Activated CD4-positive, alpha-beta T cell treated with anti-CD3 and anti-CD28 coated beads, Interleukin-2, amount 10 ng/mL, durations not matched to agents 7 days and 5 days (primary cell): Measurements from ENCODE around the gene GRIP2. TPM values are rescaled to one million over a fixed set of nuclear protein-coding genes. Genes with fewer than 3 reads are reported as not detected.

ENCODE experiments used
- CTCF ChIA-PET: fragments of 350-600 bp; sonication (Branson Sonifier 250); formaldehyde crosslinking; loops from one replicate; lab custom pipeline; 2021; ENCODE audit warnings: antibody characterized with exemption; lab: Charles Lee
- POLR2A ChIA-PET: fragments of 350-600 bp; sonication (Branson Sonifier 250); formaldehyde crosslinking; loops from one replicate; lab custom pipeline; 2021; ENCODE audit warnings: antibody characterized with exemption; lab: Charles Lee
- DNase-seq: peaks from one replicate; pipeline ENCODE4 v3.0.0-alpha.2; 2020
- H3K27ac Mint-ChIP-seq: one replicate; pipeline ENCODE4 v1.8.0; 2021; ENCODE audit warnings: mild to moderate bottlenecking, moderate library complexity, mixed read lengths
- H3K27me3 Mint-ChIP-seq: one replicate; pipeline ENCODE4 v1.8.0; 2021; ENCODE audit warnings: mixed read lengths
- H3K36me3 Mint-ChIP-seq: one replicate; pipeline ENCODE4 v1.8.0; 2021; ENCODE audit warnings: low read depth, mixed read lengths
- H3K4me1 Mint-ChIP-seq: one replicate; pipeline ENCODE4 v1.8.0; 2021; ENCODE audit warnings: mixed read lengths
- H3K4me3 Mint-ChIP-seq: one replicate; pipeline ENCODE4 v1.8.0; 2021; ENCODE audit warnings: mild to moderate bottlenecking, moderate library complexity, mixed read lengths
- H3K9me3 Mint-ChIP-seq: one replicate; pipeline ENCODE4 v1.8.0; 2021; ENCODE audit warnings: mixed read lengths
- total RNA-seq, 2 experiments: library from RNA; stranded (reverse); gene quantifications; one replicate each; pipeline ENCODE4 v1.2.3, GENCODE V29; 2021

The GRIP2 gene
- total RNA-seq, 2 experiments from 2014 or later, result 0.15 to 0.45 TPM

- DNase-seq, result no peak
- Mint-ChIP-seq H3K9me3 (no peaks in the 10 kb centered on the region), H3K27me3 (peaks cover under 1% of the 10 kb centered on the region), H3K36me3 (no peaks in the 10 kb centered on the region), H3K4me3 (no peak overlapping the region), H3K27ac (no peak overlapping the region), H3K4me1 (no peaks in the 10 kb centered on the region)
- ChIA-PET CTCF (interaction anchor here (0.6 kb wide), 2 partner anchors 73 to 494 kb away, joined by 3 read pairs; no protein-coding TSS in a partner anchor), POLR2A (no interaction called here)
Observed at GRCh38 chr3:14510838-14511622, 29.1 kb downstream of the GRIP2 start.

- no peaks in the 10 kb centered on the region for H3K9me3 Mint-ChIP-seq
- no peak for DNase-seq
- H3K4me3 Mint-ChIP-seq, result no peak overlapping the region
- H3K27me3 Mint-ChIP-seq, result no peaks in the 10 kb centered on the region
- ChIA-PET CTCF (interaction anchor here (0.6 to 0.7 kb wide), 2 partner anchors 10 to 326 kb away, joined by 3 read pairs; no protein-coding TSS in a partner anchor), POLR2A (no interaction called here)
- no peaks in the 10 kb centered on the region for H3K4me1 Mint-ChIP-seq
- H3K27ac Mint-ChIP-seq, result no peak overlapping the region
- H3K36me3 Mint-ChIP-seq, result no peaks in the 10 kb centered on the region
Observed at GRCh38 chr3:14509796-14510100, 30.4 kb downstream of the GRIP2 start.

GRCh38 chr3:14508966-14509795, 31.0 kb downstream of the GRIP2 start:
- no peaks in the 10 kb centered on the region for H3K27me3 Mint-ChIP-seq
- no peak overlapping the region for H3K27ac Mint-ChIP-seq
- ChIA-PET POLR2A (no interaction called here), CTCF (interaction anchor here (0.6 to 0.7 kb wide), 3 partner anchors 10 to 326 kb away, joined by 3 read pairs; no protein-coding TSS in a partner anchor)
- no peak overlapping the region for H3K4me3 Mint-ChIP-seq
- DNase-seq, result peak; percentile 70
- no peaks in the 10 kb centered on the region for H3K36me3 Mint-ChIP-seq
- no peaks in the 10 kb centered on the region for H3K4me1 Mint-ChIP-seq
- no peaks in the 10 kb centered on the region for H3K9me3 Mint-ChIP-seq

- Mint-ChIP-seq H3K9me3 (no peaks in the 10 kb centered on the region), H3K4me3 (no peak overlapping the region), H3K4me1 (no peaks in the 10 kb centered on the region), H3K36me3 (no peaks in the 10 kb centered on the region), H3K27me3 (no peaks in the 10 kb centered on the region), H3K27ac (no peak overlapping the region)
- no peak for DNase-seq
- POLR2A ChIA-PET, result no interaction called here
- CTCF ChIA-PET, result no interaction called here
Observed at GRCh38 chr3:14508505-14508819, 31.7 kb downstream of the GRIP2 start.

- H3K9me3 Mint-ChIP-seq, result peaks cover 5% of the 10 kb centered on the region
- no peaks in the 10 kb centered on the region for H3K36me3 Mint-ChIP-seq
- CTCF ChIA-PET, result interaction anchor here (1.6 kb wide), 1 partner anchor 413 kb away, joined by 3 read pairs; no protein-coding TSS in a partner anchor
- H3K27me3 Mint-ChIP-seq, result no peaks in the 10 kb centered on the region
- H3K27ac Mint-ChIP-seq, result no peak overlapping the region
- no peak overlapping the region for H3K4me3 Mint-ChIP-seq
- no peak for DNase-seq
- POLR2A ChIA-PET, result no interaction called here
- no peaks in the 10 kb centered on the region for H3K4me1 Mint-ChIP-seq
Observed at GRCh38 chr3:14507757-14508504, 32.2 kb downstream of the GRIP2 start.

GRCh38 chr3:14507305-14507741, 32.8 kb downstream of the GRIP2 start:
- Mint-ChIP-seq H3K9me3 (peaks cover 9% of the 10 kb centered on the region), H3K36me3 (no peaks in the 10 kb centered on the region), H3K4me3 (no peak overlapping the region), H3K27ac (no peak overlapping the region), H3K27me3 (no peaks in the 10 kb centered on the region), H3K4me1 (no peaks in the 10 kb centered on the region)
- CTCF ChIA-PET, result interaction anchor here (1.6 kb wide), 1 partner anchor 414 kb away, joined by 3 read pairs; no protein-coding TSS in a partner anchor
- POLR2A ChIA-PET, result no interaction called here
- no peak for DNase-seq

- Mint-ChIP-seq H3K9me3 (peaks cover 9% of the 10 kb centered on the region), H3K4me1 (no peaks in the 10 kb centered on the region), H3K36me3 (no peaks in the 10 kb centered on the region), H3K27me3 (no peaks in the 10 kb centered on the region), H3K4me3 (no peak overlapping the region), H3K27ac (no peak overlapping the region)
- no peak for DNase-seq
- CTCF ChIA-PET, result interaction anchor here (1.6 kb wide), 1 partner anchor 414 kb away, joined by 3 read pairs; no protein-coding TSS in a partner anchor
- POLR2A ChIA-PET, result no interaction called here
Observed at GRCh38 chr3:14506626-14507304, 33.4 kb downstream of the GRIP2 start.

- no peak overlapping the region for H3K27ac Mint-ChIP-seq
- H3K4me3 Mint-ChIP-seq, result no peak overlapping the region
- H3K9me3 Mint-ChIP-seq, result peaks cover 9% of the 10 kb centered on the region
- peaks cover 2% of the 10 kb centered on the region for H3K27me3 Mint-ChIP-seq
- ChIA-PET CTCF (no interaction called here), POLR2A (no interaction called here)
- no peak for DNase-seq
- no peaks in the 10 kb centered on the region for H3K36me3 Mint-ChIP-seq
- no peaks in the 10 kb centered on the region for H3K4me1 Mint-ChIP-seq
Observed at GRCh38 chr3:14505803-14506500, 34.2 kb downstream of the GRIP2 start.

- DNase-seq, result no peak
- Mint-ChIP-seq H3K4me1 (no peaks in the 10 kb centered on the region), H3K9me3 (peaks cover 11% of the 10 kb centered on the region), H3K27ac (no peak overlapping the region), H3K27me3 (peaks cover 5% of the 10 kb centered on the region), H3K36me3 (no peaks in the 10 kb centered on the region), H3K4me3 (no peak overlapping the region)
- ChIA-PET POLR2A (no interaction called here), CTCF (no interaction called here)
Observed at GRCh38 chr3:14505001-14505802, 34.9 kb downstream of the GRIP2 start.

- no peak overlapping the region for H3K27ac Mint-ChIP-seq
- no peaks in the 10 kb centered on the region for H3K36me3 Mint-ChIP-seq
- no peaks in the 10 kb centered on the region for H3K4me1 Mint-ChIP-seq
- no peak overlapping the region for H3K4me3 Mint-ChIP-seq
- H3K27me3 Mint-ChIP-seq, result peaks cover 15% of the 10 kb centered on the region
- DNase-seq, result no peak
- POLR2A ChIA-PET, result no interaction called here
- CTCF ChIA-PET, result no interaction called here
- peaks cover 11% of the 10 kb centered on the region for H3K9me3 Mint-ChIP-seq
Observed at GRCh38 chr3:14503706-14504065, 36.5 kb downstream of the GRIP2 start.

- no peak overlapping the region for H3K4me3 Mint-ChIP-seq
- H3K27me3 Mint-ChIP-seq, result peaks cover 16% of the 10 kb centered on the region
- H3K4me1 Mint-ChIP-seq, result no peaks in the 10 kb centered on the region
- no peak for DNase-seq
- H3K36me3 Mint-ChIP-seq, result no peaks in the 10 kb centered on the region
- CTCF ChIA-PET, result no interaction called here
- POLR2A ChIA-PET, result no interaction called here
- H3K9me3 Mint-ChIP-seq, result peaks cover 11% of the 10 kb centered on the region
- H3K27ac Mint-ChIP-seq, result no peak overlapping the region
Observed at GRCh38 chr3:14503033-14503705, 37.0 kb downstream of the GRIP2 start.
